GM06990 (cell line): ENCODE data around the gene MDH1B.

Experiments used
- DNase-seq: peaks from one replicate; pipeline ENCODE4 v3.0.0-alpha.2; 2011; ENCODE audit not compliant: insufficient read length; ENCODE audit errors: extremely low read depth
- H3K27me3 ChIP-seq: replicated peaks from 2 replicates; pipeline ENCODE4 v1.6.0; 2011; ENCODE audit warnings: low read length; ENCODE audit not compliant: control insufficient read depth, insufficient read depth
- H3K36me3 ChIP-seq: 2 replicates; pipeline ENCODE4 v1.5.1; 2011; ENCODE audit warnings: low read length; ENCODE audit not compliant: control insufficient read depth, insufficient read depth
- H3K4me3 ChIP-seq: replicated peaks from 2 replicates; pipeline ENCODE4 v1.5.1; 2011; ENCODE audit warnings: low read depth, mild to moderate bottlenecking, control low read depth, low read length
- TF ChIP-seq, protein P1 (sequence below): IDR thresholded peaks from 2 replicates; pipeline ENCODE4 v1.5.1; 2011; ENCODE audit warnings: low read length, control low read depth, mild to moderate bottlenecking, inconsistent platforms; ENCODE audit not compliant: insufficient read depth, poor library complexity, severe bottlenecking

MDH1B gene

DNA sequence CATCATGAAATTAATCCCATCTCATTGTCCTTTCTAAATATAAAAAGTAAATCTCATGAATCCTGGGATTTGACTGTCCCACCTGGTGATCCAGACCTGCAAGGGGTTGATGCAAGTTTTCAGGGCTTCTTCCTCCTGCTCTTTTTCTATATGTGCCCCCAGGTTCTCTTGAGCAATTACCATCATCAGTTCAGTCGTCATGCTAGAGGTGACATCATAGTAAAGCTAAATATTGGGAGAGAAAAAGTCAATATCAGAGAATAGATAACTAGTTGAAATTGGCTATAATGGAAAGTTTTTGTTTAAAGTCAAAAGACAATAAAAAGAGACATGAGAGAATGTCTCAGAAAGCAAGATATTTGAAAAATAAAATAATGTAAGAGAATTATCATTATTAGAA, 8.3 kb downstream of the MDH1B start:
- Histone ChIP-seq H3K4me3 (no peak overlapping the region), H3K27me3 (no peaks in the 10 kb centered on the region), H3K36me3 (no peaks in the 10 kb centered on the region)
- DNase-seq, result no peak
- TF ChIP-seq, protein P1, sequence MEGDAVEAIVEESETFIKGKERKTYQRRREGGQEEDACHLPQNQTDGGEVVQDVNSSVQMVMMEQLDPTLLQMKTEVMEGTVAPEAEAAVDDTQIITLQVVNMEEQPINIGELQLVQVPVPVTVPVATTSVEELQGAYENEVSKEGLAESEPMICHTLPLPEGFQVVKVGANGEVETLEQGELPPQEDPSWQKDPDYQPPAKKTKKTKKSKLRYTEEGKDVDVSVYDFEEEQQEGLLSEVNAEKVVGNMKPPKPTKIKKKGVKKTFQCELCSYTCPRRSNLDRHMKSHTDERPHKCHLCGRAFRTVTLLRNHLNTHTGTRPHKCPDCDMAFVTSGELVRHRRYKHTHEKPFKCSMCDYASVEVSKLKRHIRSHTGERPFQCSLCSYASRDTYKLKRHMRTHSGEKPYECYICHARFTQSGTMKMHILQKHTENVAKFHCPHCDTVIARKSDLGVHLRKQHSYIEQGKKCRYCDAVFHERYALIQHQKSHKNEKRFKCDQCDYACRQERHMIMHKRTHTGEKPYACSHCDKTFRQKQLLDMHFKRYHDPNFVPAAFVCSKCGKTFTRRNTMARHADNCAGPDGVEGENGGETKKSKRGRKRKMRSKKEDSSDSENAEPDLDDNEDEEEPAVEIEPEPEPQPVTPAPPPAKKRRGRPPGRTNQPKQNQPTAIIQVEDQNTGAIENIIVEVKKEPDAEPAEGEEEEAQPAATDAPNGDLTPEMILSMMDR, result no peak

DNA sequence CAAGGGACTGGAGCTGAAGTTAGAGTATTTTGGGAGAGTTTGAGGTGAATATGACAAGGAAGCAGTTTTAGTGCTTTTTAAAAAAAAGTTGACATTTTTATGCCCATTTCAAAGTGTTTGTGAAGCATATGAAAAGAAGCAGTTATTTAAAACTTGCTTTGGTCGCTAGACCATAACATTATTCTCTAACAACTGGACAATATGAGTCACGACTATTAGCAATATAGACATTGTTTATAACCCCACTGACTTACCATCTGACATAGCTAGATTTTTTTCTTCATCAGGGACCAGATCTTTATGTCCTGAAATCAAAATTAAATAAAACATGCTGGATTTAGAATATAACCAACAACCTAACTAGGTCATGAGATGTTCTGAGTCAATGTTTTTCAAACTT, 24.3 kb downstream of the MDH1B start:
- no peak overlapping the region for H3K4me3 ChIP-seq
- no peaks in the 10 kb centered on the region for H3K36me3 ChIP-seq
- H3K27me3 ChIP-seq, result no peaks in the 10 kb centered on the region
- TF ChIP-seq, protein P1, result no peak
- no peak for DNase-seq

DNA sequence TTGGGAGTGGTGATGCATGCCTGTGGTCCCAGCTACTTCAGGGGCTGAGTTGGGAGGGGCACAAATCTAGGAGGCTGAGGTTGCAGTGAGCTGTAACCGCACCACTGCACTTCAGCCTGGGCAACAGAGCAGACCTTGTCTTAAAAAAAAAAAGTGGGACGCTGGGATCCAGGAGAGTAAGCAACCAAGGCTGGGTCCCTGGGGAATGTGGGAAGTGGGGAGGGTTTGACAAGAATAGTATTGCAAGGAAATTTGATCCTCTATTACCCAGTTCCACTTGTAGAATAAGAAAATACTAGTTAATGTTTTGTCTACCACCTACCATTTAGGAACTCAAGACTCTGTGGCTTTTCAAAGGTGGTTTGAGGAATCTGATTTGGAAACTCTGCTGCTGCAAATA, 25.9 kb downstream of the MDH1B start:
- H3K4me3 ChIP-seq, result no peak overlapping the region
- TF ChIP-seq, protein P1, result no peak
- no peaks in the 10 kb centered on the region for H3K27me3 ChIP-seq
- DNase-seq, result no peak
- no peaks in the 10 kb centered on the region for H3K36me3 ChIP-seq

DNA sequence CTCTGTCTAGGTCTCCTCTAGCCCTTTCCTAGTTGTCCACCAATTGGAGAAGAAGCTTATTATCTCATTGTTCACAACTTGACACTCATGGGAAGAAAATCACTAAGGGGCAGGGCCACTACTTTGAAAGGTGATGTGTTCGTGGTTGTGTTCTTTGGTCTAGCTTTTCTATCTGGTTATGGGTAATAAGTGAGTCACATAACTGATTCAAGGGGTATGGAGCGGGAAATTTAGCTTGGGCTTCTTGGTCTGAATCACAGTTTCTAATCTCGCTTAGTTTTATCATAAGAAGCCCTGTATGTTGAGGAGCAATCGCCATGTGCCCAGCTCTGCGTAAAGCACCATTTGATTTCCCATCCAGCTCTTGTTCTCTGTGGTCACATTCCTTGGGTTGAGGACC, 28.2 kb downstream of the MDH1B start:
- no peaks in the 10 kb centered on the region for H3K27me3 ChIP-seq
- TF ChIP-seq, protein P1, result no peak

DNA sequence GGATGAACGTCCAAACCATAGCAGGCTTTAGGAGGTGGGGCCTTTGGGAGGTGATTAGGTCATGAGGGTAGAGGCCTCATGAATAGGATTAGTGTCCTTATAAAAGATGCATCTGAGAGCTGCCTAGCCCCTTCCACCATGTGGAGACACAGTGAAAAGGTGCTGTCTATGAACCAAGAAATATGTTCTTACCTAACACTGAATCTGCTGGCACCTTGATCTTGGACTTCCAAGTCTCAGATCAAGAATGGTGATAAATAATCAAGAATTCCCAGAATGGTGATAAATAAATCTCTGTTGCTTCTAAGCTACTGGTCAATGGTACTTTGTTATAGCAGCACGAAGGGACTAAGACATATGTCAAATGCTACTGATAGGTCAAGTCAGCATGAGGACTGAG, 31.8 kb downstream of the MDH1B start:
- Histone ChIP-seq H3K36me3 (no peaks in the 10 kb centered on the region), H3K4me3 (no peak overlapping the region), H3K27me3 (no peaks in the 10 kb centered on the region)
- TF ChIP-seq, protein P1, result no peak
- no peak for DNase-seq

More for the DNA sequence above, 28.2 kb downstream of the MDH1B start:
- Histone ChIP-seq H3K36me3 (no peaks in the 10 kb centered on the region), H3K4me3 (no peak overlapping the region)
- DNase-seq, result no peak
